Urinary bladder (tissue), 4 donors: ENCODE data around the gene AP3B1. TPM values are rescaled to one million over a fixed set of nuclear protein-coding genes. Genes with fewer than 3 reads are reported as not detected.

Source experiments
- DNase-seq: peaks from one replicate; pipeline ENCODE4 v3.0.0-alpha.2; 2015; ENCODE audit errors: extremely low spot score
- H3K27ac ChIP-seq: one replicate; pipeline ENCODE4 v1.5.1; 2013; ENCODE audit warnings: low read depth, mild to moderate bottlenecking, moderate library complexity
- H3K36me3 ChIP-seq: one replicate; pipeline ENCODE4 v1.6.1; 2013; ENCODE audit warnings: mild to moderate bottlenecking, moderate library complexity; ENCODE audit not compliant: insufficient read depth
- H3K4me1 ChIP-seq: one replicate; pipeline ENCODE4 v1.6.1; 2013; ENCODE audit warnings: mild to moderate bottlenecking, moderate library complexity; ENCODE audit not compliant: insufficient read depth
- H3K4me3 ChIP-seq: one replicate; pipeline ENCODE4 v1.5.1; 2013; ENCODE audit warnings: low read depth, low read length
- WGBS: extraction: QIAGEN DNeasy Blood & Tissue Kit; methylation state at CpG from one replicate; pipeline ENCODE4 v1.1.7; 2013; 5-methylcytosine and 5-hydroxymethylcytosine counted together
- polyA plus RNA-seq: library from polyadenylated mRNA; stranded (reverse); fragments of 200-250 nt; gene quantifications from one replicate; pipeline ENCODE4 v1.2.3, GENCODE V29; 2013
- total RNA-seq: library from RNA; depleted of rRNA; stranded (reverse); fragments of >200 nt; gene quantifications from one replicate; pipeline ENCODE4 v1.2.3, GENCODE V29; 2014
- donor health status: healthy with polysubstance abuse.
- donor health status: healthy.

Gene AP3B1
- total and polyA plus RNA-seq, 2 donors = 23.0 to 96.4 TPM

DNA sequence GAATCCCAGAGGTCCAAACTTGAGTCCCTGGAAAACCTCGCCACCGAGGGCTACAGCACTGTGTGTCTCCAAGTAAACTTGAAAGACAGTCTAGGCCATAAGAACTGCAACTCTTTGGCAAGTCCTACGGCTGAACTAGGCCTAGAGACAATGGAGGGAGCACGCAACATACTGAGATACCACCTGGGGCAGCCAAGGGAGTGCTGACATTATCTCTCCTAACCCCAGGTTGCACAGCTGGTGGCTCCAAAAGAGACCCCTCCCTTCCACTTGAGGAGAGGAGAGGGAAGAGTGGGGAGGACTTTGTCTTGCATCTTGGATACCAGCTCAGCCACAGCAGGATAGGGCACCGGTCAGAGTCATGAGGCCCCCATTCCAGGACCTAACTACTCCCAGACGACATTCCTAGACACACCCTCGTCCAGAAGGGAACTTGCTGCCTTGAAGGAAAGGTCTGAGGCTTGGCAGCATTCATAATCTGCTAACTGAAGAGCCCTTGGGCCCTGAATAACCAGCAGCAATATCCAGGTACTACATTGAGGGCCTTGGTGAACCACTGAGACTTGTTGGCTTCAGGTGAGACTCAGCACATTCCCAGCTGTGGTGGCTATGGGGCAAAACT, 42.7 kb downstream of the AP3B1 start:
- WGBS = 93% methylated on average over 7 of the region's 7 CpGs
- Histone ChIP-seq H3K4me1 (no peaks in the 10 kb centered on the region), H3K4me3 (no peak overlapping the region), H3K27ac (no peak overlapping the region), H3K36me3 (no peaks in the 10 kb centered on the region)
- no peak for DNase-seq

DNA sequence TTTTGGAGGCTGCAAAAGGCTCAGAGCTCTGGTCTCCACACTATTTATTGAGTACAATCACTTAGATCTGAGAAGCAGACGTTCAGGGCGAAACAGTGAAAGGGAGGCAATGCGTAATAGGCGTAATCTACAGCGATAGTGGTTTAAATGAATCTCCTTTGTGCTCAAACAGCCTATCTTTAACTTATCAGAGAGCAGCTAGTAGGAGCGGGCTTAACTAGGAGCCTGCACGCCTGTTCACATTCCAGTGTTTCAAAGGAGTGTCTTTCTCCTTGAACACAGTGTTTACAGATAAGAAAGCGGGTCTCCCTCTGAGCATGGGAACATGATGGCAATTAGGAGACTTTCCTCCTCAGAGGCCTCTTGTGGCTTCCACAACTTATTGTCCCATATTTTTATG, 49.4 kb downstream of the AP3B1 start:
- WGBS = 82% methylated on average over 8 of the region's 8 CpGs
- DNase-seq = no peak
- no peaks in the 10 kb centered on the region for H3K36me3 ChIP-seq
- no peaks in the 10 kb centered on the region for H3K4me1 ChIP-seq
- no peak overlapping the region for H3K4me3 ChIP-seq
- no peak overlapping the region for H3K27ac ChIP-seq

DNA sequence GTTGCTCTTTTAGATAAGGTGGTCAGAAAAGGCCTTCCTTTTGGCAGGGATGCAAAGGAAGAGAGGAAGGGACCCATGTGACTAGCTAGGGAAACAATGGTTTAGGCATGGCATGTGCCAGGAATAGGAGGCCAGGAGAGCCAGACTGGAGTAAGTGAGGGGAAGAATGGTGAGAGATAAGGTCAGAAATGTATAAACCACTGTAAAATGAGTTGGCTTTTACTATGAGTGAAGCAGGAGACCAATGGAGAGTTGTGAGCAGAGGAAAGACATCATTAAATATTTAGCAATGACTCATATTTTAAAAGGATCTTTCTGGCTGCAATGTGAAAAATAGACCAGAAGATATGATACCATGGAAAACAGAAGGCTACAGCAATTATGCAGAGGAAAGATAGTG, 50.9 kb downstream of the AP3B1 start:
- Histone ChIP-seq H3K4me3 (no peak overlapping the region), H3K27ac (no peak overlapping the region), H3K4me1 (no peaks in the 10 kb centered on the region), H3K36me3 (no peaks in the 10 kb centered on the region)
- DNase-seq = no peak

DNA sequence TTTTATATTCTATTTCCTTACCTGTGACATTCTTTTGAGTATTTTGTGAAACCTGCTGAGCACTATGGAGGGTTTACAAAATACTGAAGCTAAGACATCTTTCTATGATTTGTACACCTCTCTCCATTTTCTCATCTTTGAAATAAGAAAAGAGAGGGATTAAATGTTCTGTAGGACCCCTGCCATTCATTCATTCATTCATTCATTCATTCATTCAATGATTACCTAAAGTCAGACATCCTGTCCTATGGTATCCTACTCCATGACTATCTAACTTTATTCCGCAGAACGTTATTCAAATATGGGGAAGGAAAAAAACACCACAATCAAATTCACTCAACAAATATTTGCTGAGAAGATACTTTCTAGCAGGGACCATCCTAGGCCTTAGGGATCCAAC, 51.4 kb downstream of the AP3B1 start:
- WGBS = 99% methylated on average over 2 of the region's 2 CpGs
- DNase-seq = no peak

DNA sequence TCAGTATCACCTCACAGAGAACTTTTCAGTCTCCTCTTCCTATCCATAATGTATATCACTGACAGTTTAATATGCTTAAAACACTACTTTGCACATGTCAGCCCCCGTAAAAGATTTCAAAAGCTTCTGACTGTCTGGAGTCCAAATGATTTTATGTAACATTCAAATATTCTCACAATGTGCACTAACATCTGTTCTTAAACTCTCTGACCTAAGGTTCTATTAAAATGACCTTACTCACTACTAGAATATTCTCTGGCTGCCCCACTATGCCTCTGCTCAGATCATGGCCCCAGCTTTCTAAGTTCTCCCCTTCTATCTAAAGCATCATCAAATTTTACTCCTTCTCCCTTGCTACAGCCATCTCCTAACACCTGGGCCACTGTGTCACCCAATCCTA, 52.5 kb downstream of the AP3B1 start:
- DNase-seq = no peak
- no peaks in the 10 kb centered on the region for H3K36me3 ChIP-seq
- H3K4me3 ChIP-seq = no peak overlapping the region
- no peak overlapping the region for H3K27ac ChIP-seq
- 80% methylated on average over 1 of the region's 1 CpG for WGBS
- no peaks in the 10 kb centered on the region for H3K4me1 ChIP-seq

More for the DNA sequence above, 51.4 kb downstream of the AP3B1 start:
- Histone ChIP-seq H3K4me3 (no peak overlapping the region), H3K36me3 (no peaks in the 10 kb centered on the region), H3K4me1 (no peaks in the 10 kb centered on the region), H3K27ac (no peak overlapping the region)

DNA sequence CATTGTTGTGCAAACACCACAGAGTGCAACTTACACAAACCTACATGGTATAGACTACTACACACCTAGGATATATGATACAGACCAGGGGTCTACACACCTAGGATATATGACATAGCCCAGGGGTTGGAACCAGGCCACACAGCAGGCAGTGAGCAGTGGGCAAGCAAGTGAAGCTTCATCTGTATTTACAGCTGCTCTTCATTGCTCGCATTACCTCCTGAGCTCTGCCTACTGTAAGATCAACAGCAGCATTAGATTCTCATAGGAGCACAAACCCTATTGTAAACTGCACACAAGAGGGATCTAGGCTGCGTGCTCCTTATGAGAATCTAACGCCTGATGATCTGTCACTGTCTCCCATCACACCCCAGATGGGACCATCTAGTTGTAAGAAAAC, 56.6 kb downstream of the AP3B1 start:
- H3K36me3 ChIP-seq = no peaks in the 10 kb centered on the region
- H3K4me1 ChIP-seq = no peaks in the 10 kb centered on the region
- H3K27ac ChIP-seq = no peak overlapping the region
- no peak for DNase-seq
- WGBS = 98% methylated on average over 3 of the region's 3 CpGs
- no peak overlapping the region for H3K4me3 ChIP-seq

DNA sequence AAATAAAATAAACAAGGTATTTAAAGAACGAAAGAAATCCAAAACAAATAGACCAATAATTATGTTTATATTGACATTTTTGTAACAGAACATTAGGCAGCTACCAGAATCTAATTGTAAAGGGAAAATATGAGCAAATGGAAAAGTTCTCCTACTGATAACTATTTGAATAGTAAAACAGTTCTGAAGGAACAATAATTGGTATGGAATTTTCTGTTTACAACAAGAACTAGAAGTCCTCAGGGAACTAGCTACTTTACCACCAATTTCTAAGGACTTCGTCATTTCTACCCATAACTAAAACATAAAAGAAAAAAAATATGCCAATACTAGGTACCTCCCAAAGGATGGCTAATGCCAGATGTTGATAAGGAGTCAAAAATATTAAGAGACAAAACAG, 58.5 kb downstream of the AP3B1 start:
- H3K4me1 ChIP-seq = no peaks in the 10 kb centered on the region
- WGBS = 81% methylated on average over 2 of the region's 2 CpGs
- no peak for DNase-seq

DNA sequence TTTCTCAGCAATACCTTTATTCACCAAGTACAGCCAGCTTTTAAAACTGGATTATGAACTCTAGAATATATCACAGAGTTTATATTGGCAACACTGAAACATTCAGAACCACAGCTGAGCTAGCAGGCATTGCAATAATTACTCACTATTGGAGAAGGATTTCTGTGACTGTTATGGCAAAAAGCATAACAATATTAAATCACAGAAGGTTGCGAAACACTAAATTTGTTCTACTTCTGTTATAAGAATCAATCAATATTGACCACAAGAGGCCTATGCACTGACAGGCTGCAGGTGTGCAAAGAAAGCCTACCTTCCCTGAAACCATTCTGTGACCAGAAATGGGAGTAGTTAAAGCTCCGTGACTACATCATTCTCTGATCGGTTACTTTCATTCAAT, 59.2 kb downstream of the AP3B1 start:
- H3K4me3 ChIP-seq = no peak overlapping the region
- WGBS = 89% methylated on average over 3 of the region's 3 CpGs
- no peak for DNase-seq
- no peaks in the 10 kb centered on the region for H3K36me3 ChIP-seq
- no peaks in the 10 kb centered on the region for H3K4me1 ChIP-seq
- H3K27ac ChIP-seq = no peak overlapping the region

More for the DNA sequence above, 58.5 kb downstream of the AP3B1 start:
- Histone ChIP-seq H3K4me3 (no peak overlapping the region), H3K27ac (no peak overlapping the region), H3K36me3 (no peaks in the 10 kb centered on the region)

DNA sequence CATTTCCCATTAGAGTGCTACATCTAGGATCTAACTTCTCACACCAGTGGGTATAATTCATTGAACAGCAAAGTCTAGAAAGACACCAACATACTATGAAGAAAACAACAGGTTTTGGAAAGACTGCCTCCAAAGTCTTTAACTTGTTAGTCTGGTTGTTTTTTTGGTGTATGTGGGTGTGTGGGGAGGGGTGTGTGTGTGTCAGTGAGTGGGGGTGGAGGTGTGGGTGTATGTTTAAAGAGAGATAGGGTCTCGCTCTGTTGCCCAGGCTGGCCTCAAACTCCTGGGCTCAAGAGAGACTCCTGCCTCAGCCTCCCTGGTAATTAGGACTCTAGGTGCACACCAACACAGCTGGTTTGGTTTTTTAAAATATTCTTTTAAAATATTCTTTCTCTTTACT, 59.7 kb downstream of the AP3B1 start:
- DNase-seq = no peak
- 100% methylated on average over 1 of the region's 1 CpG for WGBS
- H3K27ac ChIP-seq = no peak overlapping the region

DNA sequence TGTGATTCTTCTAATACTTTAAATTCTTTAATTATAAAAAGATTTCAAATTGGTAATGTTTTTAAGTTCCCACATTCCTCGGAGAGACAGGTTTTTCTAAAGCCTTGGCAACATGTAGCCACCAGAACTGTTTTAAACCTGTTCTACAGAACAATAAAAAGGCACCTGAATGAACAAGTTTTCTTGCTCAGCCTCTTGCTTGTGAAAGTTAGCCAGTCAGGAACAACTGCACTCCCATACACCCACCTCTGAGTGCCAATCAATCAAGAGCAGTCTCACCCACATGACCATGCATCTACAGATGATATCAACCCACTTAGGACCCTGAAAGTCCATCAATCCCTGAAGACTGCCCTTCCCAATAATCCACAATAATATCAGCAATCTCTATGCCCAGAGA, 62.3 kb downstream of the AP3B1 start:
- WGBS = 84% methylated on average over 1 of the region's 1 CpG
- H3K27ac ChIP-seq = no peak overlapping the region

More for the DNA sequence above, 59.7 kb downstream of the AP3B1 start:
- Histone ChIP-seq H3K4me1 (no peaks in the 10 kb centered on the region), H3K36me3 (no peaks in the 10 kb centered on the region), H3K4me3 (no peak overlapping the region)

DNA sequence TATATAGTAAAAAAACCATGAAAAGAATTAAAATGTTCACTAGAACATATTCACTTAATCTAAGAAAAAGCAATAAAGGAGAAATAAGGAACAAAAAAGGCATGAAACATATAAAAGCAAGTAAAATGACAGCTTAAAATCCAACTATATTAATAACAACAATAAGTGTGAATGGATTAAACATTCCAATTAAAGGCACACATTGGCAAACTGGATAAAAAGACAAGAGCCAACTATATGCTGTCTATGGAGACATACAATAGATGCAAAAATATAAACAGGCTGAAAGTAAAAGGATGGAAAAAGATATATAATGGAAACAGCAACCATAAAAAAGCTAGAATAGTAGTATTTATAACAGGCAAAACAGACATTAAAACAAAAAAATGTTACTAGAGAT, 70.1 kb downstream of the AP3B1 start:
- no peaks in the 10 kb centered on the region for H3K4me1 ChIP-seq
- no peak for DNase-seq
- H3K27ac ChIP-seq = no peak overlapping the region
- H3K36me3 ChIP-seq = peaks cover 2% of the 10 kb centered on the region
- no peak overlapping the region for H3K4me3 ChIP-seq

More for the DNA sequence above, 62.3 kb downstream of the AP3B1 start:
- Histone ChIP-seq H3K4me1 (no peaks in the 10 kb centered on the region), H3K4me3 (no peak overlapping the region), H3K36me3 (no peaks in the 10 kb centered on the region)
- no peak for DNase-seq

DNA sequence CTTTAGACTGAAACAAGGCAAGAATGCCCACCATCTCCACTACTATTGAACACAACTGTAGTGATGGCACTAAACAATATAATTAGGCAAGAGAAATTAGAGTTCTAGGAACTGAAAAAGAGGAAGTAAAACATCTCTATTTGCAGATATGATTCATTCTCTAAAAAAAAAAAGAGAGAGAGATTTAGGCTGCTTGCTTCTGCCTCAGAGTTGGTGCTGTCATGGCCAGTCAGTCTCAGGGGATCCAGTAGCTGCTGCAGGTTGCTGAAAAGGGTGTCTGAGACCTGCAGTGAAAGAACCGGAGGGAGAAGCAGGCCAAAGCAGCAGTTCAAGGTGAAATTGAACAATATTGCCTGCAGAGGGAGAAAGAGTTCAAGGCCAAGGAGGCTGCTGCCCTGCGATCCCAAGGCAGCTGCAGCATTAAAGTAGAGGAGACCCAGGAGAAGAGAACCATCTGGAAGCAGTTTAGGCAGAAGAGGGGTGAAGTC, 72.5 kb downstream of the AP3B1 start:
- no peak for DNase-seq
- WGBS = 76% methylated on average over 2 of the region's 2 CpGs
- Histone ChIP-seq H3K36me3 (peaks cover 2% of the 10 kb centered on the region), H3K27ac (no peak overlapping the region), H3K4me3 (no peak overlapping the region), H3K4me1 (no peaks in the 10 kb centered on the region)

DNA sequence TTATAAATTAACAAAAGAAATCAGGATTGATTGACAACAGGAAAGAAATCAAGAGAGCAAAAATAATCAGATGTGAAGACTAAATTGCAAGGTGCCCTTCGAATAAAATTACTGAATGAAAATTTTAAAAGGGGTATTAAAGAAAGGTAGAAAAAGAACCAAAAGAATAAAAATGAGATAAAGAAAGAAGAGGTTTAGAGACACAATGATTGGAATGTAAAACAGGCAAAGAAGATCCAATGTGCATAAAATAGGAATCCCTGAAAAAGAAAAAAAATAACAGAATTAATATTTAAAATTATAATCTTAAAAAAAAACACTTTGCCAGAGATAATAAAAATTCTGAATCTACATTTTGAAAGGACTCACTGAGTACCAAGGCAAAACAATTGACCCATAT, 73.0 kb downstream of the AP3B1 start:
- WGBS = 95% methylated on average over 1 of the region's 1 CpG
- peaks cover 2% of the 10 kb centered on the region for H3K36me3 ChIP-seq
- H3K4me1 ChIP-seq = no peaks in the 10 kb centered on the region
- DNase-seq = no peak
- H3K4me3 ChIP-seq = no peak overlapping the region
- H3K27ac ChIP-seq = no peak overlapping the region

DNA sequence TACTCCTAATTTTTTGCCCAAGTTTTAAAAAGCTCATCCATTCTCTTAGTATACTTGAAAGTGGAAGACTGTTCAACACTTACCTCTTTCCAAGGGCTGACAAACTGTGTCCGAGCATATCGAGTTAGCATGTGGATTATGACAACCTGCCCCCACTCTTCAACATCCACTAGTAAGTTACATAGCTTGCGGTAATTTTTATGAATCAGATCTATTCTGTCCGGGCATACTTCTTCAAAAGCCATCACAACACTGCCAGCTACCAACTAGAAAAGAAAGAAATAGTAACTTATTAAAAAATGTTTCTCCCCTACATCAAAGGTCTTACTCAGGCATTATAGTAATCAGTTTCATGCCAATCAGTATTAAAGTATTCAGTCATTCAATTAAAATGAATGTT, 78.5 kb downstream of the AP3B1 start:
- Histone ChIP-seq H3K4me3 (no peak overlapping the region), H3K36me3 (peaks cover 2% of the 10 kb centered on the region), H3K27ac (no peak overlapping the region), H3K4me1 (no peaks in the 10 kb centered on the region)
- no peak for DNase-seq
- 94% methylated on average over 4 of the region's 4 CpGs for WGBS

DNA sequence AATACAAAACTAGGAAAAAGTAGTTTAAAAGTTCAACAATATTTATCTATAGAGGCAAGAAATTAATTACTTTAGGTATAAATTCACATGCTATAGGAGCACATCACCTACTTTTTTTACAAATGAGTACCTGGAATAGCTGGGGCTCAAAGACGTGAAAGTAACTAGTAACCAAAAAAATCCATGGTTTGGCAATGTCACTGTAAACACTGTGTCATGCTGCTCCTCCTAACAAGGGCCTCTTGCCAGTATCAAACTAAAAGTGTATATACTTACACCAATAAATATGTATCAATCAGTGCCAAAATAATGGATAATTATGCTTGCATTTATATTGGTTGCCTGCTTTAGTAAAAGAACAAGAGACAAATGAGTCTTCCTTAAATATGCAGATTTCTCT, 78.9 kb downstream of the AP3B1 start:
- Histone ChIP-seq H3K4me1 (no peaks in the 10 kb centered on the region), H3K4me3 (no peak overlapping the region), H3K27ac (no peak overlapping the region), H3K36me3 (no peaks in the 10 kb centered on the region)
- WGBS = 46% methylated on average over 1 of the region's 1 CpG
- no peak for DNase-seq
